GM12878 (cell line): Measurements from ENCODE around the gene FBXL22. TPM values are rescaled to one million over a fixed set of nuclear protein-coding genes. Genes with fewer than 3 reads are reported as not detected.

Experiments
- ATAC-seq: fragments of 200-7000 bp; cut with Tn5 transposase; 3 replicates; pipeline ENCODE4 v1.9.1; 2020; ENCODE audit warnings: mild to moderate bottlenecking, moderate library complexity
- BruUV-seq: library from RNA; stranded (reverse); fragments of 400-500 nt; replicated peaks from 2 replicates; lab custom pipeline; 2021; lab: Mats Ljungman, UMichigan
- CTCF ChIA-PET: fragments of 300-600 bp; sonication (Branson Sonifier 250); formaldehyde crosslinking; extraction: SDS; loops from one replicate; lab custom pipeline; 2021; ENCODE audit warnings: inconsistent platforms; lab: Yijun Ruan, JAX
- POLR2A ChIA-PET: fragments of 350-600 bp; formaldehyde crosslinking; extraction: SDS; loops from one replicate; lab custom pipeline; 2021; ENCODE audit warnings: inconsistent platforms; lab: Charles Lee
- RAD21 ChIA-PET: fragments of 300-600 bp; sonication (Branson Sonifier 250); formaldehyde crosslinking; loops from one replicate; lab custom pipeline; 2023; ENCODE audit warnings: antibody characterized with exemption; ENCODE audit not compliant: unreplicated experiment; lab: Charles Lee
- SMC1A ChIA-PET: fragments of 300-600 bp; sonication (Branson Sonifier 250); formaldehyde crosslinking; loops from one replicate; lab custom pipeline; 2023; ENCODE audit not compliant: unreplicated experiment, uncharacterized antibody; lab: Charles Lee
- DNase-seq: peaks from one replicate; pipeline ENCODE4 v3.0.0-alpha.2; 2011; ENCODE audit warnings: low read depth, low spot score
- FAIRE-seq: peaks from 3 replicates; lab custom pipeline; 2011; peaks lifted over from hg19 to GRCh38; lab: Jason Lieb, UNC
- H2AFZ ChIP-seq: 2 replicates; pipeline ENCODE4 v1.6.0; 2011; ENCODE audit warnings: low read depth, low read length, control low read depth; ENCODE audit not compliant: control insufficient read depth
- H3K27ac ChIP-seq: 2 replicates; pipeline ENCODE4 v1.5.1; 2011; ENCODE audit warnings: control low read depth; ENCODE audit not compliant: control insufficient read depth, insufficient read depth
- H3K27me3 ChIP-seq, 2 experiments: replicated peaks in 1 of 2; 2 replicates each; pipeline versions ENCODE4 v1.6.0 to v1.6.1; 2011; ENCODE audit warnings: low read length in 1 of 2; ENCODE audit not compliant: control insufficient read depth in 2 of 2, insufficient read depth in 2 of 2
- H3K36me3 ChIP-seq, 2 experiments: 2 replicates each; pipeline ENCODE4 v1.5.1; 2011; ENCODE audit warnings: low read length in 1 of 2; ENCODE audit not compliant: control insufficient read depth in 2 of 2, insufficient read depth in 2 of 2
- H3K4me1 ChIP-seq: 2 replicates; pipeline ENCODE4 v1.6.1; 2011; ENCODE audit warnings: mild to moderate bottlenecking, low read length, moderate library complexity, mixed read lengths; ENCODE audit not compliant: control insufficient read depth, insufficient read depth
- H3K4me2 ChIP-seq: 2 replicates; pipeline ENCODE4 v1.6.0; 2011; ENCODE audit warnings: control low read depth; ENCODE audit not compliant: control insufficient read depth, insufficient read depth
- H3K4me3 ChIP-seq: fragments of 200-600 bp; sonication (generic); 2 replicates; pipeline ENCODE4 v1.5.1; 2016
- H3K79me2 ChIP-seq: 2 replicates; pipeline ENCODE4 v1.6.0; 2011; ENCODE audit warnings: low read length; ENCODE audit not compliant: control insufficient read depth, insufficient read depth
- H3K9ac ChIP-seq: 2 replicates; pipeline ENCODE4 v1.8.0; 2011; ENCODE audit warnings: low read length, control low read depth, mixed read lengths; ENCODE audit not compliant: control insufficient read depth, insufficient read depth
- H3K9me3 ChIP-seq: replicated peaks from 3 replicates; pipeline ENCODE4 v1.5.1; 2011; ENCODE audit warnings: mild to moderate bottlenecking, low read length; ENCODE audit not compliant: control insufficient read depth, insufficient read depth
- H4K20me1 ChIP-seq: 2 replicates; pipeline ENCODE4 v1.6.0; 2011; ENCODE audit not compliant: control insufficient read depth, insufficient read depth
- ATF7 ChIP-seq: fragments of 450-650 bp; IDR thresholded peaks from 2 replicates; pipeline ENCODE4 v1.6.1; 2016; ENCODE audit warnings: low read depth, mild to moderate bottlenecking
- BHLHE40 ChIP-seq, 2 experiments: fragments of 450-650 bp in 1 of 2; IDR thresholded peaks; 2 replicates each; pipeline ENCODE4 v1.6.1; 2011 to 2017; ENCODE audit warnings: low read depth in 2 of 2, borderline replicate concordance in 1 of 2, improper control_type of control experiment in 1 of 2, low read length in 1 of 2, mild to moderate bottlenecking in 1 of 2
- CBX5 ChIP-seq: sonication (generic); IDR thresholded peaks from 2 replicates; pipeline ENCODE4 v1.6.1; 2016; ENCODE audit warnings: low read depth, moderate library complexity, mild to moderate bottlenecking, inconsistent platforms
- CREB1 ChIP-seq: IDR thresholded peaks from 2 replicates; pipeline ENCODE4 v1.6.1; 2012; ENCODE audit warnings: low read depth, mild to moderate bottlenecking, inconsistent platforms
- HCFC1 ChIP-seq: fragments of 150-350 bp; IDR thresholded peaks from 2 replicates; pipeline ENCODE4 v1.6.1; 2014; ENCODE audit warnings: low read length
- NFXL1 ChIP-seq: fragments of 450-650 bp; IDR thresholded peaks from 2 replicates; pipeline ENCODE4 v1.6.1; 2017; ENCODE audit warnings: antibody characterized with exemption, mild to moderate bottlenecking, borderline replicate concordance
- PAX8 ChIP-seq: fragments of 450-650 bp; IDR thresholded peaks from 2 replicates; pipeline ENCODE4 v1.6.1; 2017; ENCODE audit warnings: mild to moderate bottlenecking, moderate library complexity
- RAD21 ChIP-seq: IDR thresholded peaks from 2 replicates; pipeline ENCODE4 v1.6.1; 2011; ENCODE audit warnings: mild to moderate bottlenecking, low read depth, low read length, moderate library complexity; ENCODE audit not compliant: insufficient read depth
- RB1 ChIP-seq: fragments of 450-650 bp; formaldehyde crosslinking; IDR thresholded peaks from 2 replicates; pipeline ENCODE4 v1.6.1; 2017; ENCODE audit warnings: mild to moderate bottlenecking, borderline replicate concordance
- SIX5 ChIP-seq: IDR thresholded peaks from 2 replicates; pipeline ENCODE4 v1.6.1; 2011; ENCODE audit warnings: mild to moderate bottlenecking, low read depth, low read length, moderate library complexity; ENCODE audit not compliant: severe bottlenecking
- SMC3 ChIP-seq: IDR thresholded peaks from 2 replicates; pipeline ENCODE4 v1.6.1; 2011; ENCODE audit warnings: low read length, improper control_type of control experiment, borderline replicate concordance
- SPI1 ChIP-seq: IDR thresholded peaks from 2 replicates; pipeline ENCODE4 v1.6.1; 2011; ENCODE audit warnings: low read depth, mild to moderate bottlenecking, low read length, moderate library complexity, borderline replicate concordance; ENCODE audit not compliant: insufficient read depth
- TCF12 ChIP-seq: IDR thresholded peaks from 2 replicates; pipeline ENCODE4 v1.6.1; 2011; ENCODE audit warnings: low read depth, mild to moderate bottlenecking, low read length
- YY1 ChIP-seq: IDR thresholded peaks from 2 replicates; pipeline ENCODE4 v1.6.1; 2011; ENCODE audit warnings: low read depth, mild to moderate bottlenecking, low read length
- WGBS: methylation state at CpG from one replicate; pipeline ENCODE4 v1.1.6; 2016; ENCODE audit warnings: low lambda C conversion rate; ENCODE audit not compliant: insufficient replicate concordance, insufficient coverage; ENCODE audit errors: missing lambda C conversion rate; 5-methylcytosine and 5-hydroxymethylcytosine counted together
- in situ Hi-C: fragments of 300-500 bp; cut with MboI; formaldehyde crosslinking; loops from 9 replicates; pipeline ENCODE4 v1.14.3; 2018; ENCODE audit warnings: mixed read lengths
- intact Hi-C: fragments of 100-400 bp; cut with micrococcal nuclease; formaldehyde crosslinking; loops from one replicate; pipeline ENCODE4 v1.14.2; 2022; ENCODE audit not compliant: unreplicated experiment
- polyA plus RNA-seq, 11 experiments: library from polyadenylated mRNA; depleted of rRNA in 4 of 11; unstranded in 6 of 11; stranded (reverse) in 5 of 11; fragments of >200 nt; fragmentation: Nextera tagmentation in 4 of 11; fragmentation: Illumina TruSeq in 1 of 11; extraction: Ambion mirVana in 4 of 11; extraction: Trizol in 1 of 11; gene quantifications; 1 replicate in 1 of 11; 2 replicates in 10 of 11; pipeline versions ENCODE4 v1.2.1 to v1.2.3, GENCODE V29; 2011 to 2016; ENCODE audit warnings: inconsistent platforms in 2 of 11, missing spikeins in 2 of 11, low read depth in 1 of 11
- total RNA-seq, 4 experiments: library from RNA; depleted of rRNA in 3 of 4; stranded (reverse); fragments of >200 nt in 3 of 4; fragmentation: Illumina TruSeq in 1 of 4; extraction: Trizol in 1 of 4; gene quantifications; 2 replicates each; pipeline versions ENCODE4 v1.2.1 to v1.2.3, GENCODE V29; 2013 to 2021
- TF ChIP-seq, protein P1 (sequence below), 3 experiments: IDR thresholded peaks in 2 of 3; conservative IDR thresholded peaks in 1 of 3; 2 replicates each; pipeline ENCODE4 v1.5.1; 2011; ENCODE audit warnings: low read depth in 3 of 3, low read length in 3 of 3, mild to moderate bottlenecking in 3 of 3, control low read depth in 2 of 3, moderate library complexity in 2 of 3, inconsistent platforms in 1 of 3, mixed read lengths in 1 of 3; ENCODE audit not compliant: control insufficient read depth in 2 of 3, insufficient read depth in 1 of 3; ENCODE audit errors: extremely low read depth in 1 of 3
- TF ChIP-seq, protein P2 (sequence below): fragments of 450-650 bp; formaldehyde crosslinking; IDR thresholded peaks from 2 replicates; pipeline ENCODE4 v1.4.0; 2022; ENCODE audit warnings: mild to moderate bottlenecking, moderate library complexity

FBXL22 gene
- total and polyA plus RNA-seq, 10 of the 15 experiments (the other 5 are each of a cell fraction or from before 2014, with no cell fraction given), result 0.05 to 2.6 (median 0.52) TPM

DNA sequence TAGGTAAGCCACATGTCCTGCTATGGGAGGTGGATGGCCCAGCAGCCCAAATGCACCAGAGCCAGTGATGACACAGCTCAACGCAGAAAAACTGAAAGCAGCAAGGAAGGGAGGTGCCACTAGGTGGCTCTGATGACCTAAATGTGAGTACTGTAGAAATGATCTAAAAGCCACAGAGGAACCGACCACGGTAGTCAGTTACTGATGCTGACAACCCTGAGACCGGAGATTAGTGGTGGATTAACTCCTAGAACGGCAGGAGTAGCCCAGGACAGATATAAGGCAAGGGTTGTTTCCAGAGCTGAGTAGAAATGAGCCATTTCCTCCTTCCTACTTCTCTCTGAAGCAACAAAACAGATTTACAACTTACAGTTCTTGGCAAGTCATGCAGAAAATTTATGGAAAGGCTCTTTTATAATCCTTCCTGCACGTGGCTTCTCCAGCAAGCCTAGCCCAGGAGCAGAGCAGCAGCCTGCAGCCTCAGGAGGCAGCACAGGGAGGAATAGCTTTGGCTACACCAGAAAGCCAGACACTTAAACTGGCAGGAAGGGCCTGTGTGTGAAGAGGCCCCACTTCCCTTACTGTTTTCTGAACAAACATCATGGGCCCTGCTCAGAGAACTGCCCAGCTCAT, 13.1 kb downstream of the FBXL22 start:
- POLR2A ChIA-PET, result interaction anchor here (0.5 to 1.2 kb wide), 5 partner anchors 15 to 373 kb away, joined by 3 to 5 read pairs (median 3); no protein-coding TSS in a partner anchor
- H3K9ac ChIP-seq, result no peak overlapping the region
- TF ChIP-seq SIX5, result no peak
- peak; percentile 92 for TF ChIP-seq RAD21
- 0 out of 2 replicates have a peak, but pooled peaks have one; percentile 12 for TF ChIP-seq SPI1
- no peak for TF ChIP-seq CBX5
- TF ChIP-seq BHLHE40 (IDR thresholded peaks at IDR 0.05; ENCODE audit: borderline replicate concordance in 1 of 2, low read depth in 2 of 2, low read length in 1 of 2), result 0 out of 4 replicates have a peak, but pooled peaks have one; percentile 2 to 6
- TF ChIP-seq PAX8, result no peak
- TF ChIP-seq CREB1, result peak; percentile 65; the same call in 1 of the 2 replicates
- TF ChIP-seq ATF7, result 0 out of 2 replicates have a peak, but pooled peaks have one; percentile 41
- no peak for TF ChIP-seq NFXL1
- 0 out of 2 replicates have a peak, but pooled peaks have one; percentile 32 for TF ChIP-seq YY1
- TF ChIP-seq, protein P1, sequence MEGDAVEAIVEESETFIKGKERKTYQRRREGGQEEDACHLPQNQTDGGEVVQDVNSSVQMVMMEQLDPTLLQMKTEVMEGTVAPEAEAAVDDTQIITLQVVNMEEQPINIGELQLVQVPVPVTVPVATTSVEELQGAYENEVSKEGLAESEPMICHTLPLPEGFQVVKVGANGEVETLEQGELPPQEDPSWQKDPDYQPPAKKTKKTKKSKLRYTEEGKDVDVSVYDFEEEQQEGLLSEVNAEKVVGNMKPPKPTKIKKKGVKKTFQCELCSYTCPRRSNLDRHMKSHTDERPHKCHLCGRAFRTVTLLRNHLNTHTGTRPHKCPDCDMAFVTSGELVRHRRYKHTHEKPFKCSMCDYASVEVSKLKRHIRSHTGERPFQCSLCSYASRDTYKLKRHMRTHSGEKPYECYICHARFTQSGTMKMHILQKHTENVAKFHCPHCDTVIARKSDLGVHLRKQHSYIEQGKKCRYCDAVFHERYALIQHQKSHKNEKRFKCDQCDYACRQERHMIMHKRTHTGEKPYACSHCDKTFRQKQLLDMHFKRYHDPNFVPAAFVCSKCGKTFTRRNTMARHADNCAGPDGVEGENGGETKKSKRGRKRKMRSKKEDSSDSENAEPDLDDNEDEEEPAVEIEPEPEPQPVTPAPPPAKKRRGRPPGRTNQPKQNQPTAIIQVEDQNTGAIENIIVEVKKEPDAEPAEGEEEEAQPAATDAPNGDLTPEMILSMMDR (IDR thresholded peaks at IDR 0.05 in 2 of 3, conservative IDR thresholded peaks at IDR 0.05 in 1 of 3; ENCODE audit: control insufficient read depth in 2 of 3, extremely low read depth in 1 of 3, insufficient read depth in 1 of 3, low read depth in 3 of 3, low read length in 3 of 3), result peak; percentile 80 to 93 (median 89)
- no peak for TF ChIP-seq HCFC1
- TF ChIP-seq, protein P2, sequence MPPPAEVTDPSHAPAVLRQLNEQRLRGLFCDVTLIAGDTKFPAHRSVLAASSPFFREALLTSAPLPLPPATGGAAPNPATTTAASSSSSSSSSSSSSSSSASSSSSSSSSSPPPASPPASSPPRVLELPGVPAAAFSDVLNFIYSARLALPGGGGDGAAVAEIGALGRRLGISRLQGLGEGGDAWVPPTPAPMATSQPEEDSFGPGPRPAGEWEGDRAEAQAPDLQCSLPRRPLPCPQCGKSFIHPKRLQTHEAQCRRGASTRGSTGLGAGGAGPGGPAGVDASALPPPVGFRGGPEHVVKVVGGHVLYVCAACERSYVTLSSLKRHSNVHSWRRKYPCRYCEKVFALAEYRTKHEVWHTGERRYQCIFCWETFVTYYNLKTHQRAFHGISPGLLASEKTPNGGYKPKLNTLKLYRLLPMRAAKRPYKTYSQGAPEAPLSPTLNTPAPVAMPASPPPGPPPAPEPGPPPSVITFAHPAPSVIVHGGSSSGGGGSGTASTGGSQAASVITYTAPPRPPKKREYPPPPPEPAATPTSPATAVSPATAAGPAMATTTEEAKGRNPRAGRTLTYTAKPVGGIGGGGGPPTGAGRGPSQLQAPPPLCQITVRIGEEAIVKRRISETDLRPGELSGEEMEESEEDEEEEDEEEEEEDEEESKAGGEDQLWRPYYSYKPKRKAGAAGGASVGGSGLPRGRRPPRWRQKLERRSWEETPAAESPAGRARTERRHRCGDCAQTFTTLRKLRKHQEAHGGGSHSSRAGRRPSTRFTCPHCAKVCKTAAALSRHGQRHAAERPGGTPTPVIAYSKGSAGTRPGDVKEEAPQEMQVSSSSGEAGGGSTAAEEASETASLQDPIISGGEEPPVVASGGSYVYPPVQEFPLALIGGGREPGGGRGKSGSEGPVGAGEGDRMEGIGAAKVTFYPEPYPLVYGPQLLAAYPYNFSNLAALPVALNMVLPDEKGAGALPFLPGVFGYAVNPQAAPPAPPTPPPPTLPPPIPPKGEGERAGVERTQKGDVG, result no peak
- TF ChIP-seq RB1, result no peak
- peak; percentile 87 for TF ChIP-seq SMC3
- TF ChIP-seq TCF12, result no peak

More for the DNA sequence above, 13.1 kb downstream of the FBXL22 start:
- Histone ChIP-seq H2AFZ (peak overlapping the region; percentile 68), H3K36me3 (peaks cover 15 to 31% of the 10 kb centered on the region in 2 experiments), H4K20me1 (no peaks in the 10 kb centered on the region), H3K27ac (peak overlapping the region; percentile 78), H3K4me3 (no peak overlapping the region), H3K79me2 (no peaks in the 10 kb centered on the region), H3K4me1 (peaks cover 16% of the 10 kb centered on the region), H3K9me3 (no peaks in the 10 kb centered on the region), H3K27me3 (no peaks in the 10 kb centered on the region), H3K4me2 (peak overlapping the region; percentile 3)
- ChIA-PET CTCF (interaction anchor here (0.6 to 7.4 kb wide), 65 partner anchors 8 to 763 kb away, joined by 3 to 87 read pairs (median 4); partner anchors contain the start of genes CIAO2A and DAPK2), RAD21 (interaction anchor here (0.6 to 2.9 kb wide), 45 partner anchors 9 to 543 kb away, joined by 3 to 27 read pairs (median 4); partner anchors contain the start of genes DAPK2 and FBXL22), SMC1A (interaction anchor here (0.6 to 4.2 kb wide), 50 partner anchors 8 to 535 kb away, joined by 3 to 42 read pairs (median 4); partner anchors contain the start of gene SNX1)
- intact Hi-C loops (loop anchor here (1.0 kb wide), 1 partner anchor 457 kb away; no protein-coding TSS in a partner anchor), in situ Hi-C loops (loop anchor here (5.0 kb wide), 1 partner anchor 457 kb away; no protein-coding TSS in a partner anchor)
- DNase-seq (peak; percentile 61), FAIRE-seq (peak; percentile 98), ATAC-seq (peak; percentile 97)
- BruUV-seq, result no TSS peak
- 10% methylated on average over 6 of the region's 6 CpGs for WGBS
